ENCODE data around the gene SLC25A39. TPM values are rescaled to one million over a fixed set of nuclear protein-coding genes. Genes with fewer than 3 reads are reported as not detected.

The SLC25A39 gene
- total RNA-seq, 3 donors from 2014 or later (not counting 1 experiment from before 2014, with no cell fraction given): 82.4 to 105 (median 97.9) TPM

- Histone ChIP-seq H3K27ac (ENCODE audit: low read length) (no peak overlapping the region), H3K4me3 (ENCODE audit: low read length) (no peak overlapping the region), H3K9me3 (ENCODE audit: control insufficient read depth, insufficient read depth, low read length) (no peaks in the 10 kb centered on the region), H3K36me3 (ENCODE audit: control insufficient read depth, insufficient read depth, low read length) (no peaks in the 10 kb centered on the region), H3K4me1 (ENCODE audit: control insufficient read depth, insufficient read depth, low read length) (peaks cover 9% of the 10 kb centered on the region), H3K27me3 (ENCODE audit: control insufficient read depth, insufficient read depth, low read length) (no peaks in the 10 kb centered on the region)
- intact Hi-C loops (cut with micrococcal nuclease): no loop called here
- Mint-ChIP-seq H3K27ac (no peak overlapping the region), H3K9me3 (no peaks in the 10 kb centered on the region), H3K36me3 (no peaks in the 10 kb centered on the region), H3K4me1 (peaks cover 5 to 6% of the 10 kb centered on the region in 2 donors), H3K27me3 (ENCODE audit: low read depth in 2 of 2) (no peaks in the 10 kb centered on the region), H3K4me3 (no peak overlapping the region)
- ATAC-seq (no peak), DNase-seq (no peak)
- 76% methylated on average over 3 of the region's 3 CpGs for WGBS (ENCODE audit: insufficient coverage)
- TF ChIP-seq CTCF (IDR thresholded peaks at IDR 0.05): no peak
Observed at GRCh38 chr17:44335564-44335963, 10.9 kb upstream of the SLC25A39 start.

- WGBS (ENCODE audit: insufficient coverage): 65% methylated on average over 3 of the region's 3 CpGs
- Mint-ChIP-seq H3K9me3 (no peaks in the 10 kb centered on the region), H3K27ac (no peak overlapping the region), H3K36me3 (no peaks in the 10 kb centered on the region), H3K4me3 (no peak overlapping the region), H3K27me3 (ENCODE audit: low read depth in 2 of 2) (no peaks in the 10 kb centered on the region), H3K4me1 (peaks cover 5 to 6% of the 10 kb centered on the region in 2 donors)
- no peak for ATAC-seq
- Histone ChIP-seq H3K27ac (ENCODE audit: low read length) (no peak overlapping the region), H3K27me3 (ENCODE audit: control insufficient read depth, insufficient read depth, low read length) (no peaks in the 10 kb centered on the region), H3K36me3 (ENCODE audit: control insufficient read depth, insufficient read depth, low read length) (no peaks in the 10 kb centered on the region), H3K4me1 (ENCODE audit: control insufficient read depth, insufficient read depth, low read length) (peaks cover 9% of the 10 kb centered on the region), H3K9me3 (ENCODE audit: control insufficient read depth, insufficient read depth, low read length) (no peaks in the 10 kb centered on the region), H3K4me3 (ENCODE audit: low read length) (no peak overlapping the region)
- no peak for TF ChIP-seq CTCF (IDR thresholded peaks at IDR 0.05)
- DNase-seq: no peak
- intact Hi-C loops (cut with micrococcal nuclease): no loop called here
Observed at GRCh38 chr17:44334727-44335126, 10.1 kb upstream of the SLC25A39 start.

GRCh38 chr17:44334315-44334714 is 9.7 kb upstream of the SLC25A39 start:
- TF ChIP-seq CTCF (IDR thresholded peaks at IDR 0.05): no peak
- Mint-ChIP-seq H3K4me1 (peaks cover 5 to 6% of the 10 kb centered on the region in 2 donors), H3K27me3 (ENCODE audit: low read depth in 2 of 2) (no peaks in the 10 kb centered on the region), H3K4me3 (no peak overlapping the region), H3K27ac (no peak overlapping the region), H3K36me3 (no peaks in the 10 kb centered on the region), H3K9me3 (no peaks in the 10 kb centered on the region)
- no peaks in the 10 kb centered on the region for H3K27me3 ChIP-seq (ENCODE audit: control insufficient read depth, insufficient read depth, low read length)
- WGBS (ENCODE audit: insufficient coverage): 83% methylated on average over 2 of the region's 2 CpGs
- H3K27ac ChIP-seq (ENCODE audit: low read length): no peak overlapping the region
- no peaks in the 10 kb centered on the region for H3K36me3 ChIP-seq (ENCODE audit: control insufficient read depth, insufficient read depth, low read length)
- no peak overlapping the region for H3K4me3 ChIP-seq (ENCODE audit: low read length)
- intact Hi-C loops (cut with micrococcal nuclease): no loop called here
- H3K4me1 ChIP-seq (ENCODE audit: control insufficient read depth, insufficient read depth, low read length): peaks cover 9% of the 10 kb centered on the region
- ATAC-seq (no peak), DNase-seq (no peak)
- no peaks in the 10 kb centered on the region for H3K9me3 ChIP-seq (ENCODE audit: control insufficient read depth, insufficient read depth, low read length)

GRCh38 chr17:44333371-44333770 is 8.7 kb upstream of the SLC25A39 start:
- no peak for DNase-seq
- Histone ChIP-seq H3K4me3 (ENCODE audit: low read length) (no peak overlapping the region), H3K27ac (ENCODE audit: low read length) (no peak overlapping the region), H3K27me3 (ENCODE audit: control insufficient read depth, insufficient read depth, low read length) (no peaks in the 10 kb centered on the region), H3K9me3 (ENCODE audit: control insufficient read depth, insufficient read depth, low read length) (no peaks in the 10 kb centered on the region), H3K4me1 (ENCODE audit: control insufficient read depth, insufficient read depth, low read length) (peaks cover 9% of the 10 kb centered on the region), H3K36me3 (ENCODE audit: control insufficient read depth, insufficient read depth, low read length) (no peaks in the 10 kb centered on the region)
- ATAC-seq: no peak
- Mint-ChIP-seq H3K9me3 (no peaks in the 10 kb centered on the region), H3K36me3 (no peaks in the 10 kb centered on the region), H3K27me3 (ENCODE audit: low read depth in 2 of 2) (no peaks in the 10 kb centered on the region), H3K4me3 (no peak overlapping the region), H3K4me1 (peaks cover 5 to 6% of the 10 kb centered on the region in 2 donors), H3K27ac (no peak overlapping the region)
- intact Hi-C loops (cut with micrococcal nuclease): no loop called here
- 72% methylated on average over 4 of the region's 5 CpGs for WGBS (ENCODE audit: insufficient coverage)
- TF ChIP-seq CTCF (IDR thresholded peaks at IDR 0.05): no peak

Measured in natural killer cell (primary cell).